Effector CD4-positive, alpha-beta T cell (primary cell): ENCODE measurements around the gene GMFB.
"Not testable (repeated sequence)": the region's sequence is repeated elsewhere in the genome, so short reads cannot be mapped to it uniquely, and the experiment has no call there.

Experiments
- DNase-seq: peaks from one replicate; pipeline ENCODE4 v3.0.0-alpha.2; 2020

The GMFB gene

GRCh38 chr14:54490445-54491175 lies 1.8 kb upstream of the GMFB start:
- no peak for DNase-seq

GRCh38 chr14:54489731-54490444 lies 1.1 kb upstream of the GMFB start:
- DNase-seq = no peak

- DNase-seq = no peak
Observed at GRCh38 chr14:54489318-54489683, 521 bp upstream of the GMFB start.

- no peak for DNase-seq
Observed at GRCh38 chr14:54488318-54488645, 498 bp downstream of the GMFB start.

- DNase-seq = no peak
Observed at GRCh38 chr14:54487771-54488170, 1.0 kb downstream of the GMFB start.

GRCh38 chr14:54486685-54487084 lies 2.1 kb downstream of the GMFB start:
- no peak for DNase-seq

- no peak for DNase-seq
Observed at GRCh38 chr14:54483846-54484245, 4.9 kb downstream of the GMFB start.

- no peak for DNase-seq
Observed at GRCh38 chr14:54483073-54483745, 5.6 kb downstream of the GMFB start.

GRCh38 chr14:54481695-54482094 lies 7.1 kb downstream of the GMFB start:
- DNase-seq = no peak

GRCh38 chr14:54480830-54481562 lies 7.8 kb downstream of the GMFB start:
- no peak for DNase-seq

- DNase-seq = no peak
Observed at GRCh38 chr14:54478636-54479215, 10.1 kb downstream of the GMFB start.

- no peak for DNase-seq
Observed at GRCh38 chr14:54475911-54476310, 12.9 kb downstream of the GMFB start.

GRCh38 chr14:54475187-54475899 lies 13.4 kb downstream of the GMFB start:
- no peak for DNase-seq

GRCh38 chr14:54474232-54474793 lies 14.5 kb downstream of the GMFB start:
- DNase-seq = no peak

- DNase-seq = no peak
Observed at GRCh38 chr14:54472315-54472714, 16.5 kb downstream of the GMFB start.

GRCh38 chr14:54471641-54472040 lies 17.1 kb downstream of the GMFB start:
- no peak for DNase-seq

GRCh38 chr14:54470701-54471100 lies 18.1 kb downstream of the GMFB start:
- DNase-seq = no peak

- no peak for DNase-seq
Observed at GRCh38 chr14:54467280-54467679, 21.5 kb downstream of the GMFB start.

- DNase-seq = no peak
Observed at GRCh38 chr14:54465654-54466053, 23.1 kb downstream of the GMFB start.

GRCh38 chr14:54462048-54462447 lies 26.7 kb downstream of the GMFB start:
- DNase-seq = no peak

GRCh38 chr14:54459106-54459505 lies 29.7 kb downstream of the GMFB start:
- DNase-seq = no peak

GRCh38 chr14:54458536-54458935 lies 30.2 kb downstream of the GMFB start:
- not testable (repeated sequence) for DNase-seq
